AG09319 (cell line): ENCODE data around the gene TCF4.

ENCODE experiments used
- DNase-seq: peaks from one replicate; pipeline ENCODE4 v3.0.0-alpha.2; 2010; ENCODE audit warnings: low read depth; ENCODE audit errors: extremely low read depth
- TF ChIP-seq, protein P1 (sequence below): IDR thresholded peaks from 2 replicates; pipeline ENCODE4 v1.5.1; 2011; ENCODE audit warnings: low read depth, mild to moderate bottlenecking, inconsistent platforms, low read length, moderate library complexity

Gene TCF4

DNA sequence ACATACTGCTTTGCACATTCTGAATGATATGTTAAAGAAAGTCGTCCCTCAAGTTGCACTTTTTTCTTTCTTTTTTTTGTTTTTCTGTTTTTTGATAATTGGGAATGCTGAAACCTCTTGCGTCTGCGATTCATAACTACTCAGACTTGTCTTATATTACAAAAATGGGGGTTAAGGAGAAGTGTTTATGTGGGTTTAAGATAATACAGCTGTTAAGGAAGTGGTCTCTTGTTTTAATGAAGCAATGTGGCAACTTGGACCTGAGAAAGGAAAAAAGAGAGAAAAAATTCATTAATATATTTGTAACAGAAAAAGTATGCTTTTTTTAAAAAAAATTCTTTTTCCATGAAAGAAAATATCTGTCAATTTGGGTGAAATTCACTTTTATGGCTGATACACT, 360.2 kb downstream of the TCF4 start:
- DNase-seq, result no peak
- TF ChIP-seq, protein P1, sequence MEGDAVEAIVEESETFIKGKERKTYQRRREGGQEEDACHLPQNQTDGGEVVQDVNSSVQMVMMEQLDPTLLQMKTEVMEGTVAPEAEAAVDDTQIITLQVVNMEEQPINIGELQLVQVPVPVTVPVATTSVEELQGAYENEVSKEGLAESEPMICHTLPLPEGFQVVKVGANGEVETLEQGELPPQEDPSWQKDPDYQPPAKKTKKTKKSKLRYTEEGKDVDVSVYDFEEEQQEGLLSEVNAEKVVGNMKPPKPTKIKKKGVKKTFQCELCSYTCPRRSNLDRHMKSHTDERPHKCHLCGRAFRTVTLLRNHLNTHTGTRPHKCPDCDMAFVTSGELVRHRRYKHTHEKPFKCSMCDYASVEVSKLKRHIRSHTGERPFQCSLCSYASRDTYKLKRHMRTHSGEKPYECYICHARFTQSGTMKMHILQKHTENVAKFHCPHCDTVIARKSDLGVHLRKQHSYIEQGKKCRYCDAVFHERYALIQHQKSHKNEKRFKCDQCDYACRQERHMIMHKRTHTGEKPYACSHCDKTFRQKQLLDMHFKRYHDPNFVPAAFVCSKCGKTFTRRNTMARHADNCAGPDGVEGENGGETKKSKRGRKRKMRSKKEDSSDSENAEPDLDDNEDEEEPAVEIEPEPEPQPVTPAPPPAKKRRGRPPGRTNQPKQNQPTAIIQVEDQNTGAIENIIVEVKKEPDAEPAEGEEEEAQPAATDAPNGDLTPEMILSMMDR, result no peak

DNA sequence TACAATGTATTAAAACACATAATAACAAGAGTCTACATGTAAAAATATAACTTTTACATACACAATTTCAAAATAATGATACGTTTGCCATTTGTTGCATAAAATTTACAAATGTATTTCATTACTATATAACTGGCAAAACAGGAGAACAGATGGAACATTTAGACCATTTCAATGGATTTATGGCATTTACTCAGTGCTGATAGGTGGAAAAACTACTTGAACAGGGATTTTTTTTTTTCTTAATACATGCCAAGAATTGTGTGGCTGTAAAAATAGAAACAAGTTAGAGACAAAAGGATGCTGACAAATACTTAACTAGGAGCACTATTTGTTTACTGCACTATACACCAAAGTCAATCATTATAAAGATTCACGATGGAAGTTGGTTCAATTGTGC, 361.9 kb downstream of the TCF4 start:
- TF ChIP-seq, protein P1, result no peak
- DNase-seq, result no peak

DNA sequence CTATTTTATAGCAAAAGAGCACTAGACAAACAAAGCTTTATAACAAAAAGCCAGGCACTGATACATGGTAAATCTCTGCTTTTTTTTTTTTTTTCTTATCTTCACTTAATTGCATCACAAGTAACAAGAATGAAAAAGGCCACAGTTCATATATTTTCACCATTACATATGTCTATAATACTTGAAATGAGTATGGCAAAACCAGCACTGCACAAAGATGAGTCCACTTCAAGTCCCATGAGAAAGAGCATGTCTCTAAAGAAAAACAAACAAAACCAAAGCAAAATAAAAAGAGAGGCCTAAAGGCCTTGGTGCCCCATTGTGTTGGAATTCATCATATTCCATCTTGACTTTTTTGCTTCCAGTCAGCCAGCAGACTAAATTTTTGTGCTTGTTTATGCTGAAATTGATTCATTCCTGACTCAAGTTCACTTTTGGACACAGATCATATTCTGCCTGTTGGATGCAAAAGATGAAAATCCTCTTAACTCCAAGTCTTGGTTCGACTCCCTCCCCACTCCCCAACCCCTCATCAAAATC, 363.8 kb downstream of the TCF4 start:
- DNase-seq, result no peak
- TF ChIP-seq, protein P1, result no peak

DNA sequence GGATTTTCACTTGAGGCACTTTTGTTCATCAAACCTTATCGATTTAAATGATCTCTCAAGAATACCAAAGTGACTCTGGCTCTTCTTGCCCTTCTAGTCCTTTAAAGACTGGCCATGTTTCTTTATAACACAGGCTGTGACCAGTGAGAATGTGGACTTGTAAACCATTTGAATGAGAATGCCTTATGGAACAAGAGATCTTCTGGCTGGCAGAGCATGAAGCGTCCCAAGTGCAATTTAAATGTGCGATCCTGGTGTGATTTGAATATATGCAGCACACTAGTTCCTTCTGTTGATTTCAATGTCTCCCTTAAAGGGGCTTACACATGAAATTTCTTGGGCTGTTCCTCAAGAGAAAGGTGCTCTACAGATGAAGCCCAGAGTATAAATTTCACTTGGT, 366.4 kb downstream of the TCF4 start:
- TF ChIP-seq, protein P1, result no peak
- no peak for DNase-seq

DNA sequence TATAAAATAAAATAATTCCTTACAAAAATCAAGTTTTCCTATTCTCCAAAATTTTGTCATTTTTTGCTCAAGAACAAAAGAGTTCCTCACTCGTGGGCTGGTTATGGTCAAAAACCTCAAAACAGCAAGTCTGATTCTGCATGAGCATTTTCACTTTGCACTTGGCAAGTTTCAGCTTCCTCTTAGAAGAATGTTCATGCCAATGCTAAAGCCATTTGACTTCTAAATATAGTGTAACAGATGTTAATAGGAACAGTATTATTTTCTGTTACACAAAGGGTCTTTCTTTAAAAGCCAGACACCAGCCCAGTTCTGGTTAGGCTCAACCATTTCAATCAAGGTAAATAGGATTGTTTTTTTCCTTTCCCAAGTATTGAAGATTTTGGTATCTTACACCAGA, 367.5 kb downstream of the TCF4 start:
- TF ChIP-seq, protein P1, result no peak
- no peak for DNase-seq

DNA sequence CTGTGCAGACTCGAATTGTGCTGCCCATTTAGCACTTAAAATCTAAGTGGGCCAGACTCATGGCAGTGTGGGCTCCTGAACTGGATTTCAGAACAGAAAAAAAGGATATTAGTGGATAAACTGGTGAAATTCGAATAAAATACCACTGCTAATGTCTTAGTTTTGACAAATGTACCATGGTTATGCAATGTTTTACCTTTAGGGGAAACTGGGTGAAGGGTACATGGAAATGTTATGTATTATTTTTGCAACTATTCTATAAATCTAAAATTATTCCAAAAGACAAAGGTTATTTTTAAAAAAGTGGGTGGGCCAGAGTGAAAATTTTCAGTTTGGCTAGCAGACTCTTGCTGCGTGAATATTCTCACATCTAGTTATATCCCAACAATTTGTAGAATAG, 368.2 kb downstream of the TCF4 start:
- TF ChIP-seq, protein P1, result no peak
- DNase-seq, result no peak

DNA sequence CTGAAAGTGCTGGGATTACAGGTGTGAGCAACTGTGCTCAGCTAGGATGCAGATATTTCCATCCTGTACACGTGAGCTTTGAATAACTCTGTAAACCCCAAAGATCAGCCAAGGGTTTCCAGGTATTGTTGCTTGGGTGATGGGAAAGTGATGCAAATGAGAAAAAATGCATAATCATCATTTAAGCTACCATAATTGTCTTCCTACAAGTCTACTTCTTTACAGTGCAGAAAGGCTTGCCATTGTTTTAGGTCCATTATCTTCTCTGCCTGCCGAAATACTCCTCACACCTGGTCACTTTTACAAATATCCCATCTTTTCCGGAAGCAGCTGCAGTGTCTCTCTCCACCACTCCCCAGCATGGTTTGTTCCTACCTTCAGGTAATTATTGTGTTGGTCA, 368.9 kb downstream of the TCF4 start:
- TF ChIP-seq, protein P1, result no peak
- DNase-seq, result no peak
